Fibroblast of pulmonary artery (primary cell): ENCODE measurements around the gene KICS2.
A peak's percentile ranks its signal among the peaks of the same experiment; 100 is the strongest.

ENCODE experiments used
- DNase-seq: peaks from one replicate; pipeline ENCODE4 v3.0.0-alpha.2; 2010; ENCODE audit warnings: low read depth
- H3K4me3 ChIP-seq: replicated peaks from 2 replicates; pipeline ENCODE4 v1.5.1; 2011; ENCODE audit warnings: low read depth, mild to moderate bottlenecking, control low read depth, low read length, moderate library complexity
- CTCF ChIP-seq: IDR thresholded peaks from 2 replicates; pipeline ENCODE4 v1.5.1; 2011; ENCODE audit warnings: mild to moderate bottlenecking, control low read depth, low read length, inconsistent platforms; ENCODE audit errors: missing control alignments

The KICS2 gene

GRCh38 chr12:64237382-64237781, 15.3 kb upstream of the KICS2 start:
- no peak overlapping the region for H3K4me3 ChIP-seq
- DNase-seq: no peak
- TF ChIP-seq CTCF: no peak

- peak; percentile 27 for TF ChIP-seq CTCF
- peak; percentile 52 for DNase-seq
- H3K4me3 ChIP-seq: no peak overlapping the region
Observed at GRCh38 chr12:64236549-64236948, 14.5 kb upstream of the KICS2 start.

- no peak for DNase-seq
- no peak for TF ChIP-seq CTCF
- no peak overlapping the region for H3K4me3 ChIP-seq
Observed at GRCh38 chr12:64232196-64232595, 10.1 kb upstream of the KICS2 start.

GRCh38 chr12:64229796-64230195, 7.7 kb upstream of the KICS2 start:
- DNase-seq: no peak
- TF ChIP-seq CTCF: no peak
- no peak overlapping the region for H3K4me3 ChIP-seq

GRCh38 chr12:64229240-64229639, 7.1 kb upstream of the KICS2 start:
- no peak overlapping the region for H3K4me3 ChIP-seq
- DNase-seq: no peak
- TF ChIP-seq CTCF: no peak

- no peak overlapping the region for H3K4me3 ChIP-seq
- DNase-seq: no peak
- no peak for TF ChIP-seq CTCF
Observed at GRCh38 chr12:64225626-64226025, 3.5 kb upstream of the KICS2 start.

- DNase-seq: peak; percentile 76
- TF ChIP-seq CTCF: no peak
- H3K4me3 ChIP-seq: peak overlapping the region; percentile 92
Observed at GRCh38 chr12:64221651-64222008, 466 bp downstream of the KICS2 start.
